HAP-1 (cell line): ENCODE results near the gene CAMK1D.

ENCODE experiments used
- DNase-seq, 2 experiments: peaks; one replicate each; pipeline ENCODE4 v3.0.0-alpha.2; 2016 to 2020; ENCODE audit warnings: low spot score in 2 of 2
- H3K27me3 ChIP-seq: fragments of 250-450 bp; sonication (Bioruptor Pico); 2 replicates; pipeline ENCODE4 v1.5.1; 2020; ENCODE audit warnings: low read depth, mild to moderate bottlenecking, moderate library complexity
- H3K36me3 ChIP-seq: fragments of 250-450 bp; sonication (Bioruptor Pico); replicated peaks from 2 replicates; pipeline ENCODE4 v1.5.1; 2020; ENCODE audit warnings: mild to moderate bottlenecking
- H3K4me1 ChIP-seq: fragments of 250-450 bp; sonication (Bioruptor Pico); 2 replicates; pipeline ENCODE4 v1.5.1; 2020; ENCODE audit warnings: mild to moderate bottlenecking
- H3K4me3 ChIP-seq: fragments of 250-450 bp; sonication (Bioruptor Pico); 2 replicates; pipeline ENCODE4 v1.5.1; 2020; ENCODE audit warnings: mild to moderate bottlenecking, moderate library complexity
- H3K9me3 ChIP-seq: fragments of 250-450 bp; sonication (Bioruptor Pico); 2 replicates; pipeline ENCODE4 v1.5.1; 2020; ENCODE audit warnings: mild to moderate bottlenecking, moderate library complexity
- in situ Hi-C: fragments of 300-500 bp; cut with MboI; formaldehyde crosslinking; loops from 3 replicates; pipeline ENCODE4 v1.14.3; 2020; ENCODE audit warnings: low sequenced_read_pairs, inconsistent platforms, mixed read lengths

The CAMK1D gene

GRCh38 chr10:12391206-12391605 is 41.9 kb downstream of the CAMK1D start:
- H3K4me3 ChIP-seq = no peak overlapping the region
- in situ Hi-C loops = no loop called here
- H3K36me3 ChIP-seq = no peaks in the 10 kb centered on the region
- no peaks in the 10 kb centered on the region for H3K9me3 ChIP-seq
- no peaks in the 10 kb centered on the region for H3K27me3 ChIP-seq
- DNase-seq = no peak
- no peaks in the 10 kb centered on the region; the same call in none of the 2 replicates for H3K4me1 ChIP-seq

DNA sequence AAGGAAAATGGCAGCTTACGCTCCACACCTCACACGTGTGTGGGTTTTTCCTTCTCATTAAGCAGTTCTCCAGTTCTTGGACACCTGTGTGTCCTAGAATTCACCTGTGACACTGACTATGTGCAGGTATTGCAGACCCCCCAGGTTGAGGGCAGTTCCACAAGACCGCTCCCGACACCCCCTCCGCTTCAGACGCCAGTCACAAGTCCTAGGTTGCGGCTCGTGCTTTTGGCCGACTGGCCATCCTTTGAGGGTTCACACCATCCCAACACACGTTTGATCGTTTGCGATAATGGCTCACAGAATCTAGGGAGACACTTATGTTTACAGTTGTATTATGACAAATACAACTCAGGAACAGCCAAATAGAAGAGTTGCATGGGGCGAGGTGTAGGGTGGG is 44.5 kb downstream of the CAMK1D start:
- in situ Hi-C loops = no loop called here
- Histone ChIP-seq H3K27me3 (no peaks in the 10 kb centered on the region), H3K4me3 (no peak overlapping the region), H3K4me1 (no peaks in the 10 kb centered on the region; the same call in none of the 2 replicates), H3K9me3 (no peaks in the 10 kb centered on the region), H3K36me3 (no peaks in the 10 kb centered on the region)
- no peak for DNase-seq

GRCh38 chr10:12394241-12395033 is 45.1 kb downstream of the CAMK1D start:
- no peaks in the 10 kb centered on the region for H3K27me3 ChIP-seq
- H3K4me3 ChIP-seq = no peak overlapping the region
- H3K9me3 ChIP-seq = no peaks in the 10 kb centered on the region
- no peaks in the 10 kb centered on the region for H3K36me3 ChIP-seq
- no peaks in the 10 kb centered on the region; the same call in none of the 2 replicates for H3K4me1 ChIP-seq
- DNase-seq = no peak
- in situ Hi-C loops = no loop called here

DNA sequence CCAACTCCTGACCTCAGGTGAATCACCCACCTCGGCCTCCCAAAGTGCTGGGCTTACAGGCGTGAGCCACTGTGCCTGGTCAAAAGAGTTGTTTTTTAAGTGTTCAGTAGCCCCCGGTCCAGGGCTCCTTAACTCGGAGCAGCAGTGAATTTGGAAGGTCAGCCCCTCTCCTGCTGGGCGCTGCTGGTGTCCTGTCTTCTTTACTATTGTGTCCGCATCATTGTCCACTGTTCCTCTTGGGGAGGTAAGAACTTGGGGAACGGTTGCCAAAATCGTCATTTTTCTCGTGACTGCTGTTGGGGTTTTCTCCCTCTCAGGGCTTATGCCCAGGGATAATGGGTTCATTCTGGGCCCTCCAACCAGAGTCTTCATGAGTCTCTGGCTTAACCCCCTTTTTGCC is 46.7 kb downstream of the CAMK1D start:
- H3K9me3 ChIP-seq = no peaks in the 10 kb centered on the region
- no peak overlapping the region for H3K4me3 ChIP-seq
- H3K36me3 ChIP-seq = no peaks in the 10 kb centered on the region
- in situ Hi-C loops = no loop called here
- no peak for DNase-seq
- H3K4me1 ChIP-seq = no peaks in the 10 kb centered on the region; the same call in 1 of the 2 replicates
- H3K27me3 ChIP-seq = no peaks in the 10 kb centered on the region

DNA sequence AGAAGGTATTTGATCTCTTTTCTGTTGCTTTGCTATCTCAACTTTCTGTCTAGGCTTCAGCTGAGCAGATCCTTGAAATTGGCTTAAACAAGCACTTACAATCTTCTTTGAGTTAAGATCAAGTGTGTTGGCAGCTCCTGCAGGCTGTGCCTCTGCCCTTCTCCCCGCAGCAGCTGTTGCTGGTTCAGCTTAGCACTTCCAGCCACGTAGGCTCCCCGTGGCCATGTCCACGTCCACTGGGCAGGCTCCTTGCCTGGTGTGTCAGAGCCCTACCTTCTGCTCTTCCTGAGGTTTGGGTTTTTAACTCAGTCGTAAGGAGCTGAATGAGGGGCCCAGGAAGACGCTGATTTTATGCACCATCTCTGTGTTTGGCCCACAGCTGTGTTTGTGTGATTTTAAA is 47.2 kb downstream of the CAMK1D start:
- H3K9me3 ChIP-seq = no peaks in the 10 kb centered on the region
- no peaks in the 10 kb centered on the region for H3K36me3 ChIP-seq
- H3K4me3 ChIP-seq = no peak overlapping the region
- in situ Hi-C loops = no loop called here
- no peaks in the 10 kb centered on the region for H3K27me3 ChIP-seq
- no peak for DNase-seq
- H3K4me1 ChIP-seq = no peaks in the 10 kb centered on the region

DNA sequence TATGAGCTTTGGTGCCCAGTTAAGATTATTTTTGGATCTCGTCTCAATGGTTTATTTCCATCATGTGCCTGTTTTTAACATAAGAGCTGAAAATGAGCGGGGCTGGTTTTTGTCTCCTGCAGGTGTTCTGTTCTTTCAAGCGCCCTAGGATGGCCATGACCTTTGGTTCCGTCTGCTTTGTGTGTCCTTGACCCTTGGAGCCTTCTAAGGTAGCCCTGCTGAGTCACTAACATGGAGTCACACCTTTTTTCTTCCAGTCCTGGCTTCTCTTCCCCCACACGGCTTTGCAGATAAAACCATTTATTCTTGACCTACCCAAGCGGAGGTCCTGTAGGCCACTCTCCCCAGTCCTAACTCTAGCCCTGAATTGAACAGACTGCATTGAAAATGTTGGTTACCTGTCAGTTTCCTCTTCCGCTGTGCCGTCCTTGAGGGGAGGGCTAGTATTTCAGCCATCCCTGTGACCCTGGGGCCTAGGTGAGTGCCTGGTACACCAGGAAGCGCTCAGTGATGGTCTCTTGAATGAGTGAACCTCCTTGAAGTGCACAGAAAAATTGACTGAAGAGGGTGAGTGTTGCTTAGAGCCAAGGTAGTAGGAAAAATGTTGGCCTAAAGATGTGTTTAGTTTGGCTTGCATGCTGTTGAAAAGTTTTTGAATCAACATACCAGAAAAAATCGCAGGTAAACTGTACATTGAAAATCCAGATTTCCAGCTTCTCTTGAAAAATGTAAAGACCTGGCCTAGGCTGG is 48.0 kb downstream of the CAMK1D start:
- H3K4me3 ChIP-seq = no peak overlapping the region
- in situ Hi-C loops = no loop called here
- H3K4me1 ChIP-seq = no peaks in the 10 kb centered on the region
- H3K27me3 ChIP-seq = no peaks in the 10 kb centered on the region
- no peak for DNase-seq
- no peaks in the 10 kb centered on the region for H3K9me3 ChIP-seq
- H3K36me3 ChIP-seq = no peaks in the 10 kb centered on the region

DNA sequence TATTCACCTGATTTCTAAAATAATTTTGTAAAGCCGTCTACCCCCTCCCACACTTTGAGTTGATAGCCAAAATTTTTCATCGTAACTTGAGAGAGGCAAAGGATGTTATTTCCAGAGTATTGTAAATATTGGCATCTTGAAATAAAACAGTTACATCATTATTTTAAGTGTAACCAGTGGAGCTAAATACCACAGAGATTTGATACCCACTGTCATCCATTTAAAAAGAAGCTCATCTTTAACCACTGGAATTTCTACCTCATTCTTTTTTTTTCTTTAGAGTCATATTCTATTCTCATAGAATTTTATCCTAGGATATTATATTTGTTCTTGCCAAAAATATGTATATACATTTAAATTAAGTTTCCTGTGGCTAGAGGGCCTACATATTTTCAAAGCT is 48.6 kb downstream of the CAMK1D start:
- Histone ChIP-seq H3K4me3 (no peak overlapping the region), H3K36me3 (no peaks in the 10 kb centered on the region), H3K9me3 (no peaks in the 10 kb centered on the region), H3K27me3 (no peaks in the 10 kb centered on the region), H3K4me1 (no peaks in the 10 kb centered on the region)
- no peak for DNase-seq
- in situ Hi-C loops = no loop called here

GRCh38 chr10:12400266-12400931 is 51.1 kb downstream of the CAMK1D start:
- no peaks in the 10 kb centered on the region for H3K36me3 ChIP-seq
- no peaks in the 10 kb centered on the region for H3K9me3 ChIP-seq
- in situ Hi-C loops = no loop called here
- no peaks in the 10 kb centered on the region for H3K27me3 ChIP-seq
- DNase-seq = no peak
- H3K4me1 ChIP-seq = no peaks in the 10 kb centered on the region
- H3K4me3 ChIP-seq = no peak overlapping the region

- Histone ChIP-seq H3K27me3 (no peaks in the 10 kb centered on the region), H3K9me3 (no peaks in the 10 kb centered on the region), H3K36me3 (no peaks in the 10 kb centered on the region), H3K4me1 (no peaks in the 10 kb centered on the region), H3K4me3 (no peak overlapping the region)
- no peak for DNase-seq
- in situ Hi-C loops = no loop called here
These were observed 52.1 kb downstream of the CAMK1D start for GRCh38 chr10:12401466-12401865.

DNA sequence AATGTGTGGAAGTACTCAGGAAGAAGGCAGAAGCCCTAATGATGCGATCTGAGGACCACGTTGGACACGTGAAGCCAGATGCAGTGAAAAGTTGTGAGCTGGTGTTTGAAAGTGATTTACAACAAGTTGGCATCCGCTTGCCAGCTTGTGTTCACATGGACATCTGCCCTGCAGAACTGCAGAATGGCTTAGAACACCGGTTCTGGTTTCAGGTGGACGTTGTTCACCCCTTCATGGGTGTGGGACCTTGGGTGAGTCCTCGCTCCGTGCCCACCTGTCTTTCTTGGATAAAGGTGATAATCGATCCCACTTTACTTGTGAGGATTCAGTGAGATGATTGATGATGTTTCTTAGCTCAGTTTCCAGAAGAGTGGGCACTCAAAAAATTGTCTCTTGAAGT is 53.8 kb downstream of the CAMK1D start:
- Histone ChIP-seq H3K4me1 (no peaks in the 10 kb centered on the region), H3K36me3 (no peaks in the 10 kb centered on the region), H3K4me3 (no peak overlapping the region), H3K9me3 (no peaks in the 10 kb centered on the region), H3K27me3 (no peaks in the 10 kb centered on the region)
- in situ Hi-C loops = no loop called here
- DNase-seq = no peak

DNA sequence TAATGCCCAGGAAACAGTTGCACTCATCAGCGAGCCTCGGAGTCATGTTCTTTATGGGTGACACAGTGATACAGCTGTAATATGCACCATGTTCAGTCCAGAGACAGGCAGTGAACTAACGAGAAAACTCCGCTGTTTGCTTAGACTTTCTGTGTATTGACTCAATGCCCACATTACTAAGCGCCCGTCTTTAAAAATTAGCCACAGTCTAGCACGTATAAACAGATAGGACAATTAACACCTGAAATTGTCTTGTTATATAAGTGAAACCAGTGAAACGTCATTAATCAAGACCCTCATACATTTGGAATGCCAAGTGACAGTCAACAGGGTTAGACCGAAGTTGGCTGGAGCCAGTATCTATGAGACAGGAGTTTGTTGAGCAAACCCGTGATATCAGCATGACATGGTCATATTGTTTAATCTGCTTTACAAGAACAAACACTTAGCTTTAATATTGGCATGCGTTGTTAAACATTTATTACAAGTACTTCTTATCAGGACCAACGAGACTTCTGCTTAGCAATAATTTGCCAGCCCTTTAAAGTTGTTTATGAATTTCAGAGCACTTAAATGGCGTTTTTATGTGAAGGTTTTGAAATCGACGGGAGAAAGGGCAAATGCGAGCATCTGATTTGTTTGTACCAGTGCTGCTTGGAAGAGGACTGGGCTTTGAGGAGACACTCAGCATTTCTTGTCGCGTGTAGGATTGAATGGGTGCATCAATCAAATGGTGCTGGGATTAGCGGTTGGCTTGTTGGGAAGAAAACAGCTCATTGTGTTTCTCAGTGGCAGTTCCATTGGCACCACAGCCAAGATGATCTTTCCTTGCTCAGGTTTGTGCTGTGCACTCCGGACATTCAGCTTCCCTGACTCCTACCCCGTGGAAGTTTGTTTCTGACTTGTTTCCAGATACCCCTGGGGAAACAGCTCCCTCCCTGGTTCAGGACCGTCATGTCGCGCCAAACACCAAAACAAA is 56.3 kb downstream of the CAMK1D start:
- DNase-seq = no peak
- H3K4me1 ChIP-seq = no peaks in the 10 kb centered on the region
- in situ Hi-C loops = no loop called here
- H3K36me3 ChIP-seq = no peaks in the 10 kb centered on the region
- no peaks in the 10 kb centered on the region for H3K27me3 ChIP-seq
- H3K4me3 ChIP-seq = no peak overlapping the region
- no peaks in the 10 kb centered on the region for H3K9me3 ChIP-seq

DNA sequence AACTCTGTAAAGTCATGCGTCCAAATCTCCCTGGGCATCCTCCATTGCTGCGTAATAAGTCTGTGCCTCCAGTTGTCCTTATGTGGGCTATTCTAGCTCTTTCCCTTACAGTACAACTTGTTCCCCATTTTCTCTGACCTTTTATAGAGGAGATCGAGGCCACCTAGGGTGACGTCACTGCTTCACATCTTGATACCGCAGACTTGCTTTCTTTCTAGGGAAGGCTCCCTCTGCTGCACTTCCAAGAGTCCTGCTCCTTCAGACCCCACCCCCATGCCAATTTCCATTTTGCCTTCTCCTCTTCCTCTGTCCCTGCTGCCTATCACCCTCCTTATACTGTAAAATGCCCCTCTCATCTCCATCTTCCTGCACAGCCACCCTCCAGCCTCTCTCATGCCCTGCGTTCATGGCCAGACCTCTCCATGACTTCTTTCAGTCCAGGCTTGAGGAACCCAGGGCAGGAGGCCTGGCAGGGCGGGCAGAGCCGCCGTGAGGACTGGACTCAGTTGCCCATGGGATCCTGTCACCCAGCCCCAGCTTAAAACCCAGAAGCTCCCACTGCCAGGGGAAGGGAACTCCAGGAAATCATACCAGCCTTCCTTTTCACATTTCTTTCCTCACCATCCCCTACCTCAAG is 57.5 kb downstream of the CAMK1D start:
- DNase-seq = no peak
- in situ Hi-C loops = no loop called here
- H3K4me1 ChIP-seq = no peaks in the 10 kb centered on the region

DNA sequence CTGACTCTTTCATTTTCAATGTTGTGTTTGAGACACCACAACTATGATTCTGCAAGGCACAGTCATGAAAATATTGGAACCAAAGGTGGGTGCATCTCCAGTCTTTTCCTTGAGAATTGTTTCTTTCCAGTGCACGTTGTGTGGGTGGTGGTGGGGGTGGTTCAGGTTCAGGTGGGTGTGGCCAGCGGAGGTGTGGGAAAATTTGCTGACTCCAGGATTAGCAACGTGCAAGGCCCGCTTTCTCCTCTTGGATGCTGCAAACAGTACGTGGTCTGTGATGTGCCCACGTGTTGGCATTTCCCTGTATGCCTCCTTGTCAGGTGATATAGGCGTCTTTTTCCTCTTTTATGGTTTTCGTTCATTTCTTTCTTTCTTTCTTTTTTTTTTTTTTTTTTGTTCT is 59.1 kb downstream of the CAMK1D start:
- no peak for DNase-seq
- in situ Hi-C loops = no loop called here
- H3K36me3 ChIP-seq = no peaks in the 10 kb centered on the region
- H3K4me3 ChIP-seq = no peak overlapping the region
- H3K9me3 ChIP-seq = no peaks in the 10 kb centered on the region
- no peaks in the 10 kb centered on the region for H3K27me3 ChIP-seq
- H3K4me1 ChIP-seq = no peaks in the 10 kb centered on the region

More for the DNA sequence above, 57.5 kb downstream of the CAMK1D start:
- no peaks in the 10 kb centered on the region for H3K27me3 ChIP-seq
- no peaks in the 10 kb centered on the region for H3K36me3 ChIP-seq
- H3K4me3 ChIP-seq = no peak overlapping the region
- H3K9me3 ChIP-seq = no peaks in the 10 kb centered on the region
